TTC549 (cell line): ENCODE measurements around the gene COL18A1.
"Not testable (repeated sequence)": the region's sequence is repeated elsewhere in the genome, so short reads cannot be mapped to it uniquely, and the experiment has no call there.

Source experiments
- FAIRE-seq: peaks from 2 replicates; lab custom pipeline; 2012; peaks lifted over from hg19 to GRCh38; lab: Jason Lieb, UNC

COL18A1 gene

DNA sequence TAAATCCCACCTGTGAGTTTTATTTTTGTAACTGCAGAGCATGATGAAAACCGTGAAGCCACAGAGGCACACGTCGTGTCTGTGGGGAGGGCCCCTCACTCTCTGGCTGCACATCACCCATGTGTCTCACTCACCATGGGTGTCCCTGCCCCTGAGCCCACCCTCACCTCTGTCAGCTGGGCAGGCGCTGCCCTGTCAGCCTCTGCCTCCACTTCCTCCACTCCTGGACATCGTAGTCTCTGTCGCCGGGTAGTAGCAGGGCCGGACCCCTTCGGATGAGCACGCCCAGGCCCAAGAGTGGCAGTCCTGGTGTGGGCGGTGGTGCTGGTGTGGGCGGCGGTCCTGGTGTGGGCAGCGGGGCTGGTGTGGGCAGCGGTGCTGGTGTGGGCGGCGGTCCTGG, 37.3 kb downstream of the COL18A1 start:
- no peak for FAIRE-seq

DNA sequence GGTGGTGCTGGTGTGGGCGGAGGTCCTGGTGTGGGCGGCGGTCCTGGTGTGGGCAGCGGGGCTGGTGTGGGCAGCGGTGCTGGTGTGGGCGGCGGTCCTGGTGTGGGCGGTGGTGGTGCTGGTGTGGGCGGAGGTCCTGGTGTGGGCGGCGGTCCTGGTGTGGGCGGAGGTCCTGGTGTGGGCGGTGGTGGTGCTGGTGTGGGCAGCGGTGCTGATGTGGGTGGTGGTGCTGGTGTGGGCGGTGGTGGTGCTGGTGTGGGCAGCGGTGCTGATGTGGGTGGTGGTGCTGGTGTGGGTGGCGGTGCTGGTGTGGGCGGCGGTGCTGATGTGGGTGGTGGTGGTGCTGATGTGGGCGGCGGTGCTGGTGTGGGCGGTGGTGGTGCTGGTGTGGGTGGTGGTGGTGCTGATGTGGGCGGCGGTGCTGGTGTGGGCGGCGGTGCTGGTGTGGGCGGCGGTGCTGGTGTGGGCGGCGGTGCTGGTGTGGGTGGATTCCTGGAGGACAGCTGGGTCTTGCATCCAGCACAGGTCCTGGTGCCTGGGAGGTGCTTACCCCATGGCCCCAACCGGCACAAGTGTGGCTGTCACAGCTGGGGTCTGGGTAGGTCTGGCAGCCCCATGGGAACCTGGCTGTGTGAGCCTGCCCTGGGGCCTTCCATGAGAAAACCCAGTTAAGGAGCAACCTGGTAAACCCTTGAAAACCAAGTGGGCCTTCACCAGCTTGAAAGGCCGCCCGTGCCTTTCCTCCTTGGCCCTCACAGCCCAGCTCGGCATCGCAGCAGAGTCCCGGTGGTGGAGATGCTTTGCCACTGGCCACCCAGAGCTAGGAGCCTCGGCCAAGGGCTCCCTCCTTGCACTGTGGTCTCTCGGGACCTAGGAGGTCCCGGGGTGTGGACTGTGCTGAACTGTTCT, 38.0 kb downstream of the COL18A1 start:
- FAIRE-seq: not testable (repeated sequence)

DNA sequence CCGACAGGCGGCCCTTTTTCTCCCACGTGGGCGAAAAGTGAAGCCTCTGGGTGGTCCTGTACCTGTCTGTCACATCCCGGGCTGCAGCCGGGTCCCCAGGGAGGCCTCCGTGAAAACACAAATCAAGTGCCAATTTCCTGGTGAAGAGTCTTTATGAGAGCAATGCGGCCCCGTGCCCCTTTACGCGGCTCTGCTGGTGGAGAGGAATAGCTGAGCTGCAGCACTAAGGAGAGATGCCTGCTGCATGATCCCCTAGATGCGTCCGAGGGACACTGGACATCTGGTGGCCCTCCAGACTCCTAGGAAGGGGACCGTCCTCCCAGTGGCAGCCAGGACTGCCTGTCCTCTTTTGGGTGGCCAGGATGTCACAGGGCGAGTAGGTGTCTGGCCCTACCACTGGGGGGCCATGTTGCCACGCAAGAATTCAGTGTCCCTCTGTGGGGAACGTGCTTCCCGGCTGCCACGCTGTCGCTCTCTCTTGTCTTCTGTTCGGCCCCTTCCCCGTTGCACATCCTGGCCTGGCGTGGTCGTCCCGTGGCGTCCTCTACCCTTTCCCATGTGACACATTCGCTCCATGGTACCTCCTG, 38.7 kb downstream of the COL18A1 start:
- FAIRE-seq: no peak

DNA sequence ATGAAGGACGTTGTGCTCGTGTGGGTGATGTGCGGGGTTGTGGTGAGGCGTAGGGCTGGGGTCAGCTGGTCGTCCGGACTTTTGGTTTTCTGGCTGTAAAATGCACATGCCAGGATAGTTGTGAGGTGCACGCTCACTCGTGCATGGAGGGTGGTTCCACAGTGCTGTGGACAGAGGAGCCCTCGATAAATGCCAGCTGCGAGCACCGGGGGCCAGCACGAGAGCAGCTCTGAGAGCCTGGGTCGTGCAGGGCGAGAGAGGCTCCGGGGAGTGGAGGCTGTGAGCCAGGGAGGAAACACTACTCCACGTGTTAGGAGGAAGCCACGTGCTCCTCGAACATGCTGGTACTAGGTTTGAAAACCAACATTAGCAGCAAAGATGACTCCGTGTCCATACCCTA, 39.4 kb downstream of the COL18A1 start:
- FAIRE-seq: no peak

DNA sequence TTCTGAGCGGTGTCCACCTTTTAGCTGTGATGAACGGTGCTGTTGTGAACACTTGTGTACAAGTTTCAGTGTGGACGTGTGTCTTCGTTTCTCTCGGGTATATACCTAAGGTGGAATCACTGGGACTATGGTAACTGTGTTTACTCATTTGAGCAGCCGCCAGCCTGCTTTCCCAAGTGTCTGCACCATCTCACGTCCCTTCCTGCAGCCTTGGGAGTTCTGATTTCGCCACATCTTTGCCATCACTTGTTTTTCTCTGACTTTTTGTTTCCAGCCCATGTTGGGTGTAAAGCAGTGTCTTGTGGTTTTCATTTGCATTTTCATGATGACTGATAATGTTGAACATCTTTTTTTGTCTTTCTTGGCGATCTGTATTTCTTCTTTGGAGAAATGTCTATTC, 40.4 kb downstream of the COL18A1 start:
- FAIRE-seq: no peak

DNA sequence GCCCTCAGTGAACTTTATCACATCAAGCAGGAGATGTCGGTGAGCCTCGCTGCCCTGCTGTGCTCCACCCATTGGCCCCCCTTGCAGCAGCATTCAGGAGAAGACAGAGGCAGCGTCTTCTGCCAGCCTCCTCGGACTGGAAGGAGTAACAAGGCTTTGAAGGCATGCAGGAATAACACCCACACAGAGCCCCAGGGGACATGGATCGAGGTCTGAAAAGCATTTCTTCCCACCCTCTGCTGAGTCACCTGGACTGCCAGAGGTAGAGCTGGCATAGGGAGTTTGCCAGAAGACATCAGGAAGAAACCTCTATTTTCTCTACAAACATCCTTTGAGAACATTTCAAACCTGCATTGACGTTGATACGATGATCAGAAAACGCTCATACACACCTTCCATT, 42.9 kb downstream of the COL18A1 start:
- no peak for FAIRE-seq

DNA sequence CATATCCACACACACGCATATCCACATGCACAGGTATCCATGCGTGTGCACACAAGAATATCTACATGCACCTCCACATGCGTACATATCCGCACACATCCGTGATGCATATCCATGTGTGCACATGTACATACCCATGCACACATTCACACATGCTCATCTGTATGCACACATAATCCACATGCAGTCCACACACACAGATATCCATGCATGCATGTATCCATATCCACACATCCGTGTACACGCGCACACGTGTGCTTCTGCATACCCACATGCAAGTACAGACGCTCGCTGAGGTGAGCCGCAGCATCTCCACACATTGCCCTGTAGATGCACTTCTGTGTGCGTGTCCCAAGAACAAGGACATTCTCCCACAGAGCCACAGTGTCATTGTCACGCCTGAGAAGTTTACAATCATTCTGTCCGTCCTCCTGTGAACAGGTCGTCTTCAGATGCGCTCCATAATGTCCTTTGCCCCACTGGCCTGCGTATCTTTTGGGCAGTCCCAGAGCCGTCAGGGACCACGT, 43.4 kb downstream of the COL18A1 start:
- no peak for FAIRE-seq

DNA sequence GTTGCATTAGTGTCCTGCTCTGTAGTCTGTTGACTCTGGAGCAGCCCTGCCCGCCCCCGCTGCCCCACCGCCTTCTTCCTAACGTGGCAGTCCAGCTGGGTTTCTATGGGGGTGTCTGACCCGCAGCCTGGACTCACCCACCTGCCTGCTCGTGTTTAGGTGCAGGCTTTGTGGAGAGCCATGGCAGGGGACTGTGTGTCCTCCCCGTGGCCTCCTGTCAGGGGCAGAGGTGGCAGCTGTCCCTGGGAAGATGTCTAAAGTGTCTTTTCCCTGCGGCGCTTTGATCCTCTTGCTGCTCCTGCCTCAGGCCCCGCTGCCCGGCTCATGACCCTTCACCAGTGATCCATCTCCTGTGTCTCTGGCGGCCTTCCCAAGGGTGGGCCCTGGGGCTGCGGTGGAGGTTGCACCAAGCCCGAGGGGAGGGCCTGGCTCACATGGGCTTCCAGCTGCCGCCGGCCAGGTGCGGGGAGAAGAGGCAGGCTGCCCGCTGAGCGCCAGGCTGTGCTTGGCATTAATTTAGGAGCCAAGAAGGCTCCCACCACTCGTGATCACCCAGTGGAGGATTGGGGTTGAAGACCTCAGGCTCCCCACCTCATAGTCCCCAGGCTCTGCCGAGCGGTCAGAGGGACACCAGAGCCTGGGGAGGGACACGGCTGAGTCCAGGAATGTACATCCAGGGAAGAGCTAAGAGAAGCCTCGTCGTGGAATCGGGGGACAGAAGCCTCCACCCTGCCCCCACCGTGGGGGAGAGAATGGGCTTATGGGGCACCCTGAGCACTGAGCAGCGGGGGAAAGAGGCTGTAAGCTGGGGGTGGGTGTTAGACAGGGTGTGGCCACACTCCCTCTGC, 44.1 kb downstream of the COL18A1 start:
- FAIRE-seq: no peak

DNA sequence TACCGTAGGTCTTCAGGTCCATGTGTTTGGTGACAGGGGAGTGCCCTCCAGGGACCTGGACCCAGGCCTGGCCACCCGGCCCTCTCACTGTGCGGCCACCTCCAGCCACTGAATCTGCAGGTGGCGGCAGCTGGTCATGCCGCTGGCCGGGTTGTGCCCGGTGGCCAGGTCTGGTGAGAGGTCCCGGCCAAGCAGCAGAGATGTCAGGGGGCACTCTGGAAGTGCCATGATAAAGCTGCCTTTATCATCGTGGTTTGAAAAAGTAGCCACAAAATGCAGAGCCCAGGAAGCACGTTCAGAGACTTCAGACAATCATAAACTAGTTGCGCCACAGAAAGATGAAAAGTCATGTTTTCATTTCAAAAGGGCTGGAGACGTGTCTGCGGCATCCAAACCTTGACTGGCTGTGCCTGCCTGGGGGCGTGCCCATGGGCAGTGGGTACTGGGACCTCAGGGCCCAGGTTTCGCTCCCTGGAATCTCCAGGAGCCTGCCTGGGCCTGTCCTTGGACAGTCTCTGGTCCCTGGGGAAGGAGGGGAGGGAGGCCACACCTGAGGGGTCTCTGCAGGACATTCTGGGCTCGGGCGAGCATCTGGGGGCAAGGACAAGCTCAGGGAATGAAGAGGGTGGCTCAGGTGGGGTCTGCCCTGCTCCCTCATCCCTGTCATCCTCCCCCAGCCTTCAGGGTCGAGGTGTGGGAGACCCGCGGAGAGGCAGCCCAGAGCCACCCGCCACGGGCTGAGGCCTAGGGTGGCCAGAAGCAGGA, 44.9 kb downstream of the COL18A1 start:
- FAIRE-seq: no peak

DNA sequence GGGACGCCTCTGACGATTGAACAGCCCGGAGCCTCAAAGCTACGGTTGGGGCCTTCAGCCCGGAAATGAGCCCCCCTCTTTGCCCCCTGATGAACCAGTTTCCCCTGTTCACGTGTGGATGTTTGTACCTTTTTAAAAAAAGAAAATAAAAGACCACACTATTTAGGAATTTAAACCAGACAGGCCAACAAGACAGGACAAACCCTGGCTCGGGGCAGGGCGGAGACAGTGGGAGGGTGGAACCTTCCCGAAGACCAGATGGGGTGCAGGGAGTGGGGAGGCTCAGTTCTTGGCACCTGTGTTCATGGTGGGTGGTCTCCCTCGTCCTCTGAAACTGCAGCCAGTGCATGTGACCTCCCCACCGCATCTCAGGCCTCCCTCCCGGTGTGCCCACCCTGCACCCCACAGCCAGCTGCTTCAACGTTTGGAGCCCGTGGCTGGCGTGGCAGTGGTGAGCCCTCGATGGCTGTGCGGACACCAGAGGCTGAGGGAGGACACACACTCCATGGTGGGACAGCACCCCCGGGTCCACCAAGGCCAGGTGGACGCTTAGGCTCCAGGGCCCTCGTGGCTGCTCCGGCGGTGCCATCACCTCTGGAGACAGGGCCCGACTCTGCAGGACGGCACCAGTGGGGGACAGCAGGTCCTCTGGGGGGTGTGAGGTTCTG, 45.6 kb downstream of the COL18A1 start:
- FAIRE-seq: no peak

DNA sequence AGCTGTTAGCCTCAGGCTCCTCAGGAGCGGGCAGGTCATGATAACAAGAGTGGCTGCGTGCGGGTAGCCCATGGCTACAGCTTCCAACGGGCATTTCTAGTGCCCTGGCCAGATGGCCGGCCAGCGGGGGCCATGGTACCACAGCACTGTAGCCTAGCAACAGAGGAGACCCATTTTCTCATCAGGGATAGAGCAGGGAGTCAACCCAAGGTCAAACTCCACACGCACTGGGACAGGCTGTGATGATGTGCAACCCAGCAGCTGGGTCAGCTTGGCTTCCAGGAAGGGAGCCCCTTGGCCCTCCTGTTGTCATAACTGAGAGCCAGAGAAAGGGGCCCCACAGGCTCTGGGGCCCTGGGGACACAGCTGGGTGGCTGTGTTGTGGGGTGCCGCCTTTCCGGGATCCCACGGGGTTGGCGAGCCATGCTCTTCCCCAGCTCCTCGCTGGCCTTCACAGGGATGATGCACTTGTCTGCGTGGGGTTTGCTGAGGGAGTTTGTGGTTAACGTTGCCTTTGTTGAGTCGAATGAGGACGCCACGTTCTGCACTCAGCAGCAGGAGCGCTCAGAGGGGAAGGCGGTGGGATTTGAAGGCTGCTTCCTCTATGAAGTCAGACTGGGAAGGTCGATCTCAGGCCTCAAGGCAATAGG, 46.3 kb downstream of the COL18A1 start:
- FAIRE-seq: no peak

DNA sequence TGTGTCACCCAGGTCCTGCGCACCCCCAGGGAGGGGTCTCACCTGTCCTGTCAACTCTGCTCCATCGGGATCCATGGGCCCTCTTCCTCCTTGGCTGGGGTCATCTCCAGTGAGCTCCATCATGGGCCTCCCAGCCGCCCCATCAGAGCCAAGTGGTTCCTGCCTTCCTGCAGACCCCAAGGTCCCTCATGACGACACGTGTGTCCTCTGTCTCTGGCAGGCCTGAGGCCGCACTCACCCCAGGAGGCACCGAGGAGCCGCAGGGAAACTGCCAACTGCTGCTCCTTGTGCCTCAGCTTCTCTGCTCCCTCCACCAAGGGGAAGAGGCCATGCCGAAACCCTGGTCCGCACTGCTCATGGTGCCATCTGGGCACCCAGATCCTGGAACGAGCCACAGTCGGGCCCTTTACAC, 46.8 kb downstream of the COL18A1 start:
- FAIRE-seq: no peak

DNA sequence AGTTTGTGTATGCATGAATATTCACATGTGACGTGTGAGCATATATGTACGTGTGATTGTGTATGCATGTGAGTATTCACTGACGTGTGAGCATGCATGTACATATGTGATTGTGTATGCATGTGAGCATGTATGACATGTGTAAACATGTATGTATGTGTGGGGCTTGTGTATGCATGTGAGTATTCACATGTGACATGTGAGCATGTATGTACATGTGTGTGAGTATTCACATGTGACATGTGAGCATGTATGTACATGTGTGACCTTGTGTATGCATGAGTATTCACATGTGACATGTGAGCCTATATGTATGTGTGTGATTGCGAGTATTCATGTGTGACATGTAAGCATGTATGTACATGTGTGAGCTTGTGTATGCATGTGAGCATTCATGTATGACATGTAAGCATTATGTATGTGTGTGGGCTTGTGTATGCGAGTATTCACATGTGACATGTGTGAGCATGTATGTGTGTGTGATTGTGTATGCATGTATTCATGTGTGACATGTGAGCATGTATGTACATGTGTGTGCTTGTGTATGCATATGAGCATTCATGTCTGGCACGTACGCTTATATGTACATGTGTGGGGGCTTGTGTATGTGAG, 47.8 kb downstream of the COL18A1 start:
- no peak for FAIRE-seq

DNA sequence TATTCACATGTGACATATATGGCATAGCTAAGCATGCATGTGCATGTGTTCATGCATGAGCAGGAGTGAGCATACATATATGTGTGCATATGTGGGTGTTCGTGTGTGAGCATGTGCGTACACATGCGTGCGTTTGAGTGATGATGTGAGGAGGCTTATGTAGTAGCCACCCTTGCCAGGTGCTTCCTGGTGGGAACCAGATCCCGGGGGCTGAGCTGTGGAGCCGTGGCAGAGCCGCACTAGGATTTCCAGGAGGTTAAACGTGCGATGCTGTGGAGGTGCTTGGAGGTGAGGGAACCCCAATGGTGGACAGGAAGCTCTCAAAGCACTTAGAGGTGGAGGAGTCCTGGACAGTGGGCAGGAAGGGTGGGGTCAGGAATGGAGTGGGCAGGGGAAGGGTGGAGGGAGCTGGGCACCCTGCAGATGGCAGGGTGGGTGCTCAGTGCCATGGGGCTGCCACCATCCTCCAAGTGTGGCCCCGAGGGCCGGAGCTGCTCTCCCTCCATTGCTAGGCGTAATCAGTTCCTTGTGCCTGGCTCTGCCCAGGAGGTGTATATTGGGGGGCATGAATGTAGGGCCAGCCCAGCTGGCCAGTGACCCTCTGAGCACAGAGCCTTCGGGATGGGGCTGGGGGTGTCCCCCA, 48.5 kb downstream of the COL18A1 start:
- no peak for FAIRE-seq

DNA sequence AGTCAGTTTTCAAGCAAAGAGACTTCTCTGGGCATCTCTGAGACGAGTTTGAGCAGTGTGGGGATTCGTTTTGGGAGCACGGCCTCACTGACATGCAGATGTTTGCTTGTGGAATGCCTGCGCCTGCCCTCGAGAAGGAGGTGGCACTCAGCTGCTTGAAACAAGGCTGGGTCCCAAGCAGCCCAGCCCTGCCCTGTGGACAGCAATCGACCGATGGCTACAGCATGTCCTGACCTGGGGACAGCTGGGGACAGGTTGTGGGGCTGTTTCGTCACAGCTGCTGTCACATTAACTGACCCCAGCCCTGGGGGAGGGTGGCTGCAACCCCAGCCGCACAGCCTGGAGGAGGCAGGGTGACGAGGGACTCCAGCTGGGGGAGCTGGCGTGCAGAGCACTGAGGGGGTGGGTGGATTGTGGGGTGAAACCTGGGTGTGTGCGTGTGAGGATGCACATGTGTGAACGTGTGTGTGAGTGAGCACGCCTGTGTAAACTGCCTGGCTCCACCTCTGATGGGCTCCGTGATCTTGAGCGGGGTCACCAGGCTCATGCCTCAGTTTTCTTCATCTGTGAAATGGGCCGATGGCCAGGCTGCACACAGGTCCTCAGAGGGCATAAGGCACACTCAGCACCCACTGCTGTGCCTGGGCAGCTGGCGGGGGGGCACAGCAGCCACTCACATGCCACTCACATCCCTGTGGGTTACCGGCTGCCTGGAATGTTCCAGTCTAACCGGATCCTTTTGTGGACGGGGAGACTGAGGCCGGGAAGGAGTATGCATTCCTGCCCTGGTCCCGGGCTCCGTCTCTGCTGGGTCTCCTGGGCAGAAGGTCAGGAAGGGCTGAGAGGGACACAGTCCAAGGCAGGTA, 49.3 kb downstream of the COL18A1 start:
- no peak for FAIRE-seq

DNA sequence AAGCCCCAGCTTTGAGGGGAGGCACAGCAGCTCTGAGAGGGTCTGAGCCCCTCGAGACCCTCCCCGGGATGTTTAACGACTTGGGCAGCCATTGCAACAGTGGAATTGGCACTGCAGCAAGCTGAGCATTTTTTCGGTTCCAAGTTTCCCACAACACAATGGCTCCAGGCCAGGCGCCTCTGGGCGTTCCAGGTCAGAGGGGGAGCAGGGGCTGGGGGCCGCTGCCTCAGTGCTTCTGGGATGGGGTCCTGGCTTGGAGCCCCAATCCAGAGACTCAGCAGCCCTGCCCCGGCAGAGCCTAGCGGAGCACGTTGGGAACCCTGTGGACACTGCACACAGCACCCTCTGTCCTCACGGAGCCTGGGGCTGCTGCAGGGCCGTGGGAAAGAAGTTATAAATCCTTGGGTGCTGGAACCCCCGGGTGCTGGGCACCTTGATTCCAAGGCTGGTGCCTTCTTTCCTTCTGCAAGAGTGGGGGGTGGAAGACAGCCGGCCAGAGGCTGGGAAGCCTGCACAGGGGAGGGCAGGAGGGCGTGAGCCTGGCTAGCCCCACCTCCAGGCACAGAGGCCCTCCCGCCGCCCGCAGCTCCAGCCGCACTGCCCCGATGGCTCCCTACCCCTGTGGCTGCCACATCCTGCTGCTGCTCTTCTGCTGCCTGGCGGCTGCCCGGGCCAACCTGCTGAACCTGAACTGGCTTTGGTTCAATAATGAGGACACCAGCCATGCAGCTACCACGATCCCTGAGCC, 50.1 kb downstream of the COL18A1 start:
- no peak for FAIRE-seq

DNA sequence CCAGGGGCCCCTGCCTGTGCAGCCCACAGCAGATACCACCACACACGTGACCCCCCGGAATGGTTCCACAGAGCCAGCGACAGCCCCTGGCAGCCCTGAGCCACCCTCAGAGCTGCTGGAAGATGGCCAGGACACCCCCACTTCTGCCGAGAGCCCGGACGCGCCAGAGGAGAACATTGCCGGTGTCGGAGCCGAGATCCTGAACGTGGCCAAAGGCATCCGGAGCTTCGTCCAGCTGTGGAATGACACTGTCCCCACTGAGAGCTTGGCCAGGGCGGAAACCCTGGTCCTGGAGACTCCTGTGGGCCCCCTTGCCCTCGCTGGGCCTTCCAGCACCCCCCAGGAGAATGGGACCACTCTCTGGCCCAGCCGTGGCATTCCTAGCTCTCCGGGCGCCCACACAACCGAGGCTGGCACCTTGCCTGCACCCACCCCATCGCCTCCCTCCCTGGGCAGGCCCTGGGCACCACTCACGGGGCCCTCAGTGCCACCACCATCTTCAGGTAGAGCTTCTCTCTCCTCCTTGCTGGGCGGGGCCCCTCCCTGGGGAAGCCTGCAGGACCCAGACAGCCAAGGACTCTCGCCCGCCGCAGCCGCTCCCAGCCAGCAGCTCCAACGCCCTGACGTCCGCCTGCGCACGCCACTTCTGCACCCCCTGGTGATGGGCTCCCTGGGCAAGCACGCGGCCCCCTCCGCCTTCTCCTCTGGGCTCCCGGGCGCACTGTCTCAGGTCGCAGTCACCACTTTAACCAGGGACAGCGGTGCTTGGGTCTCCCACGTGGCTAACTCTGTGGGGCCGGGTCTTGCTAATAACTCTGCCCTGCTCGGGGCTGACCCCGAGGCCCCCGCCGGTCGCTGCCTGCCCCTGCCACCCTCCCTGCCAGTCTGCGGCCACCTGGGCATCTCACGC, 51.0 kb downstream of the COL18A1 start:
- no peak for FAIRE-seq
